Hepatocyte (in vitro differentiated cells): ENCODE results near the gene TH.

ENCODE experiments used
- EZH2 ChIP-seq: fragments of 200-600 bp; sonication (generic); IDR thresholded peaks from 2 replicates; pipeline ENCODE4 v1.6.1; 2016; ENCODE audit warnings: antibody characterized with exemption, mild to moderate bottlenecking, borderline replicate concordance
- EZH2phosphoT487 ChIP-seq: fragments of 200-600 bp; sonication (generic); IDR thresholded peaks from one replicate; pipeline ENCODE4 v1.6.1; 2018; ENCODE audit warnings: antibody characterized with exemption, mild to moderate bottlenecking, low read depth, moderate library complexity; ENCODE audit not compliant: unreplicated experiment, severe bottlenecking
- TF ChIP-seq, protein P1 (sequence below): fragments of 200-600 bp; sonication (generic); IDR thresholded peaks from 2 replicates; pipeline ENCODE4 v1.5.1; 2016; ENCODE audit warnings: antibody characterized with exemption, mild to moderate bottlenecking; ENCODE audit not compliant: poor library complexity

DNA sequence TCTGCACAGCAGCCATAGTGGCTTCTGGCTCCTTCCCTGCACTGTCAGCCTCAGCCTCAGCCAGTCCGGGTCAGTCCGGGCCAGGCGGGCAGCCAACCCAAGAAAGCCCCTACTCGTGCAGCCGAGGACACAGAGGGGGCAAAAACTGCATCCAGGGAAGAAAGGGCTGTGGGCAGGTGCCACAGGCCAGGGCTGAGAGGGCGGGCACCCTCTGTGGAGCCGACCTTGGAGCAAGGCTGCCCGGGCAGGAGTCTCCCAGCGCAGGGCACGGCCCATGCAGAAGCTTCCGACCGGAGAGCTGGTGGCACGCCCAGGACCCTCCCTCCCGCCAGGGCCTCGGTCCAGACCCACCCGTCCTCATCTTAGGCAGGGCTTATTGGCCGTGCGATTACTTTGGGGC lies 10.5 kb upstream of the TH start:
- TF ChIP-seq, protein P1, sequence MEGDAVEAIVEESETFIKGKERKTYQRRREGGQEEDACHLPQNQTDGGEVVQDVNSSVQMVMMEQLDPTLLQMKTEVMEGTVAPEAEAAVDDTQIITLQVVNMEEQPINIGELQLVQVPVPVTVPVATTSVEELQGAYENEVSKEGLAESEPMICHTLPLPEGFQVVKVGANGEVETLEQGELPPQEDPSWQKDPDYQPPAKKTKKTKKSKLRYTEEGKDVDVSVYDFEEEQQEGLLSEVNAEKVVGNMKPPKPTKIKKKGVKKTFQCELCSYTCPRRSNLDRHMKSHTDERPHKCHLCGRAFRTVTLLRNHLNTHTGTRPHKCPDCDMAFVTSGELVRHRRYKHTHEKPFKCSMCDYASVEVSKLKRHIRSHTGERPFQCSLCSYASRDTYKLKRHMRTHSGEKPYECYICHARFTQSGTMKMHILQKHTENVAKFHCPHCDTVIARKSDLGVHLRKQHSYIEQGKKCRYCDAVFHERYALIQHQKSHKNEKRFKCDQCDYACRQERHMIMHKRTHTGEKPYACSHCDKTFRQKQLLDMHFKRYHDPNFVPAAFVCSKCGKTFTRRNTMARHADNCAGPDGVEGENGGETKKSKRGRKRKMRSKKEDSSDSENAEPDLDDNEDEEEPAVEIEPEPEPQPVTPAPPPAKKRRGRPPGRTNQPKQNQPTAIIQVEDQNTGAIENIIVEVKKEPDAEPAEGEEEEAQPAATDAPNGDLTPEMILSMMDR = no peak
- TF ChIP-seq EZH2 (no peak), EZH2phosphoT487 (no peak)
